ENCODE measurements around the gene TBC1D5. TPM values are rescaled to one million over a fixed set of nuclear protein-coding genes. Genes with fewer than 3 reads are reported as not detected.
"Not testable (repeated sequence)": the region's sequence is repeated elsewhere in the genome, so short reads cannot be mapped to it uniquely, and the experiment has no call there.

Gene TBC1D5
- polyA plus RNA-seq, 3 donors, result 49.9 to 51.9 (median 51.5) TPM

GRCh38 chr3:17355591-17355990, 386.8 kb downstream of the TBC1D5 start:
- DNase-seq (ENCODE audit: extremely low read depth in 1 of 11, low read depth in 9 of 11, low spot score in 4 of 11), result no peak

GRCh38 chr3:17354341-17354740, 388.1 kb downstream of the TBC1D5 start:
- DNase-seq (ENCODE audit: extremely low read depth in 1 of 11, low read depth in 9 of 11, low spot score in 4 of 11), result no peak

GRCh38 chr3:17352620-17353019, 389.8 kb downstream of the TBC1D5 start:
- DNase-seq (ENCODE audit: extremely low read depth in 1 of 11, low read depth in 9 of 11, low spot score in 4 of 11), result no peak

GRCh38 chr3:17351193-17351592, 391.2 kb downstream of the TBC1D5 start:
- not testable (repeated sequence) for DNase-seq (ENCODE audit: extremely low read depth in 1 of 11, low read depth in 9 of 11, low spot score in 4 of 11)

- no peak for DNase-seq (ENCODE audit: extremely low read depth in 1 of 11, low read depth in 9 of 11, low spot score in 4 of 11)
These were observed 393.3 kb downstream of the TBC1D5 start for GRCh38 chr3:17349093-17349492.

GRCh38 chr3:17342119-17342518, 400.3 kb downstream of the TBC1D5 start:
- DNase-seq (ENCODE audit: extremely low read depth in 1 of 11, low read depth in 9 of 11, low spot score in 4 of 11), result no peak

- DNase-seq (ENCODE audit: extremely low read depth in 1 of 11, low read depth in 9 of 11, low spot score in 4 of 11), result no peak
These were observed 401.7 kb downstream of the TBC1D5 start for GRCh38 chr3:17340693-17341092.

GRCh38 chr3:17340261-17340660, 402.2 kb downstream of the TBC1D5 start:
- DNase-seq (ENCODE audit: extremely low read depth in 1 of 11, low read depth in 9 of 11, low spot score in 4 of 11), result no peak

- no peak for DNase-seq (ENCODE audit: extremely low read depth in 1 of 11, low read depth in 9 of 11, low spot score in 4 of 11)
These were observed 403.3 kb downstream of the TBC1D5 start for GRCh38 chr3:17339132-17339575.

GRCh38 chr3:17336291-17336690, 406.1 kb downstream of the TBC1D5 start:
- peak in 2 of 11 donors; percentile 3 to 5 for DNase-seq (ENCODE audit: extremely low read depth in 1 of 11, low read depth in 9 of 11, low spot score in 4 of 11)

- DNase-seq (ENCODE audit: extremely low read depth in 1 of 11, low read depth in 9 of 11, low spot score in 4 of 11), result no peak
These were observed 408.5 kb downstream of the TBC1D5 start for GRCh38 chr3:17333893-17334292.

- DNase-seq (ENCODE audit: extremely low read depth in 1 of 11, low read depth in 9 of 11, low spot score in 4 of 11), result no peak
These were observed 409.0 kb downstream of the TBC1D5 start for GRCh38 chr3:17333446-17333845.

- DNase-seq (ENCODE audit: extremely low read depth in 1 of 11, low read depth in 9 of 11, low spot score in 4 of 11), result no peak
These were observed 411.8 kb downstream of the TBC1D5 start for GRCh38 chr3:17330660-17331059.

GRCh38 chr3:17329927-17330326, 412.5 kb downstream of the TBC1D5 start:
- no peak for DNase-seq (ENCODE audit: extremely low read depth in 1 of 11, low read depth in 9 of 11, low spot score in 4 of 11)

- DNase-seq (ENCODE audit: extremely low read depth in 1 of 11, low read depth in 9 of 11, low spot score in 4 of 11), result no peak
These were observed 420.2 kb downstream of the TBC1D5 start for GRCh38 chr3:17322106-17322793.

GRCh38 chr3:17320266-17320665, 422.2 kb downstream of the TBC1D5 start:
- DNase-seq (ENCODE audit: extremely low read depth in 1 of 11, low read depth in 9 of 11, low spot score in 4 of 11), result no peak

- DNase-seq (ENCODE audit: extremely low read depth in 1 of 11, low read depth in 9 of 11, low spot score in 4 of 11), result no peak
These were observed 426.5 kb downstream of the TBC1D5 start for GRCh38 chr3:17315897-17316296.

GRCh38 chr3:17314171-17314570, 428.3 kb downstream of the TBC1D5 start:
- no peak for DNase-seq (ENCODE audit: extremely low read depth in 1 of 11, low read depth in 9 of 11, low spot score in 4 of 11)

GRCh38 chr3:17313746-17314145, 428.7 kb downstream of the TBC1D5 start:
- no peak for DNase-seq (ENCODE audit: extremely low read depth in 1 of 11, low read depth in 9 of 11, low spot score in 4 of 11)

GRCh38 chr3:17310983-17311382, 431.4 kb downstream of the TBC1D5 start:
- DNase-seq (ENCODE audit: extremely low read depth in 1 of 11, low read depth in 9 of 11, low spot score in 4 of 11), result no peak

GRCh38 chr3:17307887-17308286, 434.5 kb downstream of the TBC1D5 start:
- no peak for DNase-seq (ENCODE audit: extremely low read depth in 1 of 11, low read depth in 9 of 11, low spot score in 4 of 11)
